Stimulated activated CD4-positive, alpha-beta T cell treated with anti-CD3 and anti-CD28 coated beads, Interleukin-1b, Interleukin-23, amount 100 ng/mL, for 1 hour (primary cell): ENCODE data around the gene HSPA12B.
A peak's percentile ranks its signal among the peaks of the same experiment; 100 is the strongest.

ENCODE experiments used
- DNase-seq, 2 donors: peaks; one replicate each; pipeline ENCODE4 v3.0.0-alpha.2; 2020; ENCODE audit warnings: low read depth in 2 of 2

The HSPA12B gene

DNA sequence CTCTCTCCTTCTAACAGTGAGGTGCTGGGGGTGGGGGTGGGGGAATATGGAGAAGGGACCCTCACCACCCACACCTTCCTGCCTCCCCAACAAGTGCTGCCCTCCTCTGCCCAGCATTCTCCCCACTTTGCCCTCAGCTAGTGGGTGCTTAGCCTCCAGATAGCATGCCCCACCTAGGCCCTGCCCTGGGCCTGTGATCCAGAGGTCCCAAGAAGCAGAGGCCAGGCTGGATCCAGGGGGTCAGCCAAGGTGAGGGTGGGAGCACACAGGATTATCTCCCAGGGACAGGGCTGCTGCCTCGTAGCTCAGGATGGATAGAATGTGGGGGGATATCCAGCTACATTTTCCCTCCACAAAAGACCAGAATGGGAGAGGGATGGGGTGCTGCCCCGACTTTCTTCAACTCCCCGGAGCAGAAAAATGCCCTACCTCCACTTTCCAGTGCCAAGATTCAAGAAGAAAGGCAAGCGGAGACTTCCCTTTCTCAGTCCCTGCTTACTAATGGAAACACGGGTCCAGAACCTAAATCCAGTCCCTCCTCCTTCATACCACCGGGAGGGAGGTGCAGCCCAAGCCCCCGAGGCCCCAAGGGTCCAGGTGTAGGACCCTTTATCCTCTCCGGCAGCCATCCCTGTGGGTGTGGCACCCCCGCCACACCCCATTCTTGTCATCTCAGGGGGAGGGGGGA is 34.1 kb downstream of the HSPA12B start:
- no peak for DNase-seq

DNA sequence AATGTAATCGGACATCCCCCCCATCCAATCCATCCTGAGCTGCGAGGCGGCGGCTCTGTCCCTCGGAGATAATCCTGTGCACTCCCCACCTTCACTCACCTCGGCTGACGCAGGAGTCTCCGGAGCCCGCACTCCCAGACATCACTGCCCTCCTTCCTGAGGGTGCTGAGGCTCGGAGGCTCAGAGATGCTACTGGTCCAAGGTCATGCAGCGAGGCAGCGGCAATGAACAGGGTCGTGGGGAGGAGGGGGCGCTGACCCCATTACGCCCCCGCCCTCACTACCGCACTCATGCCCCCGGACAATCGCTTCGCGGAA is 34.6 kb downstream of the HSPA12B start:
- no peak for DNase-seq

DNA sequence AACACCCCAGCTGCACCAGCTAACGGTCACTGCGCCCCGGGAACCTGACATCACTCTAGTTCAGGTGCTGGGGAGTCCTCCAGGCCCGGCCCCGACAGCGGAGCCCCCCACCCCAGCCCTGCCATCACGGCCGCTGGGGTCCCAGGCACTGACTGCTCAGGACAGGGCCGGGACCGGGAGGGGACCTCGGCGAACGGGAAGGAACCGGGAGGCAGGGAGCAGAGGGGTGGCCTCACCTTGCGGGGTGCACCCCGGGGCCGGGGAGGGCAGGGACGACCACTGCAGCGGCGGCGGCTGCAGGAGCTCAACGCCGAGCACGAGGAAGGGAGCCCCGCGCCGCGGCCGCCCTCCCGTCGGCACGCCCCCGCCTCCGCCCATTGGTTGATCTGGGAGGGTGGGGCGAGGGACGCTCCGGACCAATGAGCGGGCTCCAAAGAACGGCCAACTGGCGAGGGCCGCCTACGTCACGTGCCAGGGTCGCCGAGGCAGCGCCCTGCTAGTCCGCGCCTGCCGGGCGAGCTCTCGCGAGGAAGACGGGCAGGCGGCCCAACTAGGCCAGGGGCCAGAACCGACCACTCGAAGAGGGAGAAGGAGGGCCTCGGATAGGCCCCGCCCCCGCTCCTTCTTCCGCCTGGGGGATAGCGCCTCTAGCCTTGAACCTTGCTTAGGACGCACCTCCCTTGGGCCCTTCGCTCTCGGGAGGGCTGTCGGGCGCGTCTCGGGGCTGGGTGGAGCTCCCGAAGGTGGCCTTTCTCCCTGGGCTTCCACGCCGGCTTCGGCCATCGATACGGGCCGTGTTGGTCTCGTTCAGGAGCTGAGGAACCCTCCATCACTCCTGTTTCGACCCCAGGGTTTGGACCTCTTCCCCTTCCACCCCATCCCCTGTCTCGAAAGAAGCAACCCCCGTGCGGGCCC is 35.2 kb downstream of the HSPA12B start, which contains the start of gene ADISSP:
TSS of gene ADISSP (minus strand) at position 327 of the 915 bp plus-strand sequence. CDS start 7,653 bp downstream, outside the sequence.
- peak; percentile 92 to 93 for DNase-seq

DNA sequence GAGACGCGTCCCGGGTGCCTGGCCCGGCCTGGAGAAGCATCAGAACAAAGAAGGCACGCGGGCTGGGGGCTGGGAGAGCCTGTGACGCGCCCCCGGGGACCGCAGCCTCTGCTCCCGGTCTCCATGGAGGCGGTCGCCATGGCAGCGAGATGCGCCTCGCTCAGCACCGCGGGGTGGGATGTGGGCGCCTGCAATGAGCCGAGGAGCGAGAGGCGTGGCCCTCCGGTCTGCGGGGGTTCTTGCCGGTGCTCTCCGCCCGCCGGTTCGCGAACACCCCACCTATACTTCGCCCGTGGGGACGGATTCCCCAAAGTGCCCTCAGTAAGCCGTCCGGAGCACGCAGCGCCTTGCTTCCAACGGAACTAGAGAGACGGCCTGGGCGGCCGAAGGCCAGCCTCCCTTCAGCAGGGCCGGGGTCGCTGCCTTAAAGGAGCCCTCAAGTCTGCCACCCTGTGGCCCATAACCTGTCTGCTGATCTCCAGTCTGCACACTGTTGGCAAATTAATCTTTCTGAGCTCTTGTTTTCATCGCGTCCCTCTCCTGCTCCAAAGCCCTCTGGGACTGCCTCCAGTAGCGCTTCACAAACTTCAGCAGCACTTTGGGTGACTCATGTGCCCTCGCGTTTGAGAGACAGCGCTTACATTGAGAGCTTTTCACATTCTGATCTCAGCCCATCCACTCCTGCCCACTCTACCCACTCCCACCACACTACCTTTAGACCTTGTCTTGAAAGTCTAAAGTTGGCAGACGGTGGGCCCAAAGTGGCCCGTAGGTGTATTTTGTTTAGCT is 36.1 kb downstream of the HSPA12B start:
- peak; percentile 46 to 50 for DNase-seq

DNA sequence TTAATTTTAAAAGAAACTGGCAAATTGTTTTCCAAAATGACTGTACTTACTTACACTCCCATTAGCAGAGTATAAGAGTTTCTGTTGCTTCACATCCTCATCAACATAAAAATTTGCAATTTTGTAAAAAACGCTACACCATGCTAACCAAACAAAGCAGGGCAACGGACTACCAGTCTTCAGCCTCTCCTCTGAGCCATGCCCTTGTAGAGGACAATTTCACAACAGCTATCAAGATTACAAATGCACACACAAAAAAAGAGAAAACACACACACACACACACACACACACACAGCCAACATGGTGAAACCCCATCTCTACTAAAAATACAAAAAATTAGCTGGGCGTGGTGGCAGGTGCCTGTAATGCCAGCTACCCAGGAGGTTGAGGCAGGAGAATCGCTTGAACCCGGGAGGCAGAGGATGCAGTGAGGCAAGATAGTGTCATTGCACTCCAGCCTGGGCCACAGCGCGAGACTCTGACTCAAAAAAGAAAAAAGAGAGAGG is 39.1 kb downstream of the HSPA12B start:
- DNase-seq, result no peak

DNA sequence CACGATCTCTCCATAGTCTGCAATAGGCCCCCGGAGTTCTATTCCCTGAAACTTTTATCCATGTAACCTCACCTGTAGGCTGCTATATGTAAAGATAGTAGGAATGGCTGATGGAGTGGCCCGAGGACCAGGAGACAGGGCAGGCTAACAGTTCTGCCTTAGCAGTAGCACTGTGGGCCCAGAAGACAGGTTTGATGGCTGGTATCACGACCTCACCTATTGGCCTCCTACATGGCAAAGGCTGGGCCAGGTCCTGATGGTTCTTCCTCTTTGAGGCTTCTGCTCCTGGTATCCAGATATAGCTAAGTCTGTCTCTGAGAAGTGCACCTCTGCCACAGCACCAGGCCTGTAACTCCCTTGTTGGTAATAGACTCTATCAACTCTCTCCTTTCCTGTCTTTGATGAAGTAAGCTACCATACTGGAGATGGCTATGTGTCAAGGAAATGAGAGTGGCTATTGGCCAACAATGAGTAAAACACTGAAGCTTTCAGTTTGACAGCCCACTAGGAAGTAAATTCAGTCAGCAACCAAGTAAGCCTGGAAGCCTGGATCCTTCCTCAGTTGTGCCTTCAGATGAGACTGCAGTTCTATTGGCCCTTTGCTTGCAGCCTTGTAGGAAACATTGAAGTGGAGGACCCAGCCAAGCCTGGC is 43.1 kb downstream of the HSPA12B start:
- no peak for DNase-seq

DNA sequence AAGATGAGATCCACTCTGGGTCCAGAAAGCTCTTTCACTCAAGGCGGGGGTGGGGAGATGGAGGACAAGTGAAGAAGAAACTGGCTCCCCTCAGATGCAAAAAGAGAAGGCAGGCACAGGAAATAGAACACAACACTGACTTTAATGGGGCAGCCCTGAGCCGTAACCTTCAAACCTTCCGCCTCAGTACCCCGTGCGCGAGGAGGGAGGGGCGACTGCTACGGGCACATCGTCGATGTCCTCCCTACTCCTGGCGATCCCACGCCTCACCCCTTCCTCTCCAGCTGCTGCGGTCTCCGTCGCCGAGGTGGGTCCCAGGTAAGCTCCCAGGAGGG is 44.9 kb downstream of the HSPA12B start:
- DNase-seq, result no peak

DNA sequence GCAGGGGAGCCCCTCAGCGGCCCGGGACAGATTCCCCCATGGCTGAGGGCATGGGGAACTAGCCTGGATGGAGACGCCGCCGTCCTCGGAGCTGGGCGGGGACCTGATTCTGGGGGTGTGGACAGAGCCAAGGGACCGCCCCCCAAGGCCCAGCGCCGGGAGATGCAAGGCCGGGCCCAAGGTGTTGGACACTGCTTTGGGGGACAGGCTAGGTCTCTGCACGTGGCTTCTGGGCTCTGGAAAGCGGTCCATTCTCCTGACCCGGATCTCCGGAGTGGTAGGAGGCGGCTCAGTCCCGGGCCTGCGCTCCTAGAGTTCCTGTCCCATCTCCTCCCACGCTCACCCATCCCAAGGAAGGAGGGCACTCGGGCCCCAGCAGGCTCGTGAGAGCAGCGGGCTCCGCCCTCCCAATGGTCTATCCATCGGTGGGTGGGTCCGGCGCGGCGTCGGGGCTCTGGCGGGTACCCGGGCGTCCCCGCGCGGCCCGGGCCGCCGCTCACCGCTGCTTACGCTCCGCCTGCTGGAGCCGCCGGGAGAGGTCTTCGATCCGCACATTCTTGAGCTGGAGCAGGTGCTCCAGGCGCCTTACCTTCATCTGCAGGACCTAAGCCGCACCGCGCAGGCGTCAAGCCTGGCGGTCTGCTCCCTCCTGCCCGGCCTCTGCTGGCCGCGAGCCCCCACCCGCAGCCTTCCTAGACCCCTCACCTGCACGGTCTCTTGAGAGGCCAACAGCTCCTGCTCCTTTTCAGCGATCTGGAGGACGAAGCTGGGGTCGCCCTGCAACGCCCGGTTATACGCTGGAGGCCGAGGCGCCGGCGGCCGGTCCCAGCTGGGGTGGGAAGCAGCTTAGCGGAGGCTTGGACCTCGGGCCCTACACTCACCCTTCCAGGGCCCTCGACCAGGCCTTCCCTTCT is 45.5 kb downstream of the HSPA12B start:
- DNase-seq, result no peak

DNA sequence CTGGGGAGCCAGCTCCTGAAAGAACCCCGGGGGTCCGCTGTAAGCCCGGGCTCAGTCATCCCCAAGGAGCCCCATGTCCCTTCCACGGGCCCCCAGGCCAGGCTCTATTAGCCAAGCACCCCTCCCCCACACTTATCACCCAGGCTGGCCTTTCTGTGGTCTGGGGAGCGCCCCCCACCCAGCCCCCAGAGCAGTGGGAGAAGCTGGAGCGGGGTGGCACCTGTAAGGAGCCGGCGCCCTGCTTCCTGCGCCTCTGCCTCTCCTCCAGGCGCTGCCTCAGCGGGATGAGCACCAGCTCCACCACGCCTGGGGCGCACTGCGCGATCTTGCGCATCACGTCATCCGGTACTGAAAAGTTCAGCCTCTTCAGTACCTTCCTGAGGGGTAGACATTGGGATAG is 46.5 kb downstream of the HSPA12B start:
- no peak for DNase-seq

DNA sequence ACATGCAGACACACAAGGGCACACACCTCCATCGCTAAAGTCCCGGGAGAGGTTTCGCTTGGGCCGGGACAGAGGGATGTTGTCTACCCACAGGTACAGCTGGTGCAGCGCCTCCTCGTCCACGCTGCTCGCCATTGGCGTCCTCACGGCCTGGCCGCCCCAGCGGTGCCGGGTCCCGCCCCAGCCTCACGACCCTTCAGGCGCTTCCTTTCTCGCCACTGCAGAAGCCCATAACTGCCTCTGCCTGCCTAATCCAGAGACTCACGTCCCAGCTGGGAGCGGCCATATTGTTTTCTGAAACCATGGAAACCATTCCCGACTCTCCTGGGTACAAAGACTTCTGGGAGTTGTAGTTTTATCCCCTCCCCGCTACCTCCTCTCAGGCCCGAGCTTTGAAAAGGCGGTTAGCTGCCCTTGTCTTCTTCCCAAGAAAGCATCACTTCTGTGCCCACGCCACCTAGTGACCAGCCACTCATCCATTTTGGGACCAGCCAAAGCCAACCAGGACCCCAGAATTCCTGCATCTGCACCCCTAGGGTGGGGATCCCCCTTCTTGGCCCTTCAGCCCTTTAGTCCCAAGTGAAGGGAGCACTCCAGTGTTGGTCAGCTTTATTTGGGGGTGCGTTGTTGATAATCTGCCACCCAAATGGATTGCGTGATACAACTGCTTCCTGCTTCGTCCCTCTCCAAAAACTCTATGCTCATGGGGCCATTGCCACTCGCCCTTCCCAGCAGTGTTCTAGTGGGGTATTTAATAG is 48.8 kb downstream of the HSPA12B start, which contains the start of gene SPEF1:
TSS of gene SPEF1 (minus strand) at position 296 of the 758 bp plus-strand sequence. CDS start at position 135, 161 bp downstream.
- no peak for DNase-seq

DNA sequence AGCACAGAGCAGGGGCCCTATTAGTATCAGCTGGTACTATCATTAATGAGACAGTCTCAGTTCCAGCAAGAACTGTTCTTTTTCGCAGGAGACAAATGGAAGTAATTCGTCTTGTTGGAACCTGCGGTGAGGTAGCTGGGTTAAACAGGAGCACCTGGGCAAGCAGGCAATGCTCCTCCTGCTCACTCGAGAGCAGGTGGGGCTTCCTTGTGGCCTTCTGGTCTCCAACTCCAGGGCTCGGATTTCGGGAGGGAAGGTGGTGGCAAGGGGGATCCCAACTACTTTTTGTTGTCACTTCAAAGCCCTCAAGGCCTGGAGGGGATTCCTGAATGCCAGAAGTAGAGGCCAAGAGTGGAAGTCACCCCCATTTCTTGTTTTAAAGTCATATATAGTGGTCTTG is 50.1 kb downstream of the HSPA12B start:
- DNase-seq, result no peak

DNA sequence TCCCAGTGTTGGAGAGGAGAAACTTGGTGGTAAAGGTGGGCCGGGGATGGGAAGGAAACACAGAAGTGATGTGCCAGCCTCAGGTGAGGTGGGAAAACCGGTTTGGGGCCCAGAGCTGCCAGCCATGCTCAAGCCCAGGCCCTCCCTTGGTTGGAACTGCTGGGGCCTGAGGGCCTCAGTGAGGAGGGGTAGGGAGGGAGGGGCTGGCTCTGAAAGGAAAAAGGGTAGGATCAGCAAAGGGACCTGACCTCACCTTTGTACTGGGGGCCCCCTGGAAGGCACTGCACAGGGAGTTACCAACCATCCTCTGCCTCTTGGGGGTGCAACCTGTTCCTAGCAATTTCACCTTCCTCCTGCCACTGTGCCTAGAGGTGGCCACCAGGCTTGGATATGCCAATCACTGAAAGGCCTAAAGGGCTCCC is 50.6 kb downstream of the HSPA12B start:
- no peak for DNase-seq

DNA sequence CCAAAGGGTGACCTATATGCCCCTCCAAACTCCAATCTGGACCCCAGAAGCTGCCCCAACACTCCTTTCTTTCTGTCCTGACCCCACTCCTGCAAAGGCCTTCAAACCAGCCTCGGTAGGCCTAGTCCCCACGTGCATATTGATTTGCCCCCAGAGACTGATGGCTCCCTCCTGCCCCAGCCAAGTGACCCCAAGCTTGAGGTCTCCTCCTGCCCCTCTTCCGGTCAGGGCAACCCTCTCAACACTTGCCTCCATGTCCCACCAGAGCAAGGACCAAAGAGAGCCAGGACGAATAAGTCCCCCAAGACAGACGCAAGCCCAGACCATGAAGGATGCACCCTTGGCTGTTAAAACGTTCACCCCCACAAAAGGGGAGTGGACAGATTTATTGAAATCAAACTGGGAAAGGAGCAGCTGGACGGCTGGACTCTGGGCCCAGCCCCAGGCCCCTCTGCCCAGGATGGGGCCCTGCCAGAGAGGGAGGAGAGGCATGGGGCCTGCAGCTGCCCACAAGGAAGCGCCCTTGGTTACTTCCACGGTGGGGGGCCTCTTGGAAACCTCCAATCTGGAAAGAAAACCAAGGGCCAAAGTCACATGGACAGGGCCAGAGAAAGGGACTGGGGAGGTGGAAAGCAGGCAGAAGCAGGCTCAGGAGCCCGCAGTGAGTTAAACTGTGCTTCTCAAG is 51.2 kb downstream of the HSPA12B start:
- no peak for DNase-seq

DNA sequence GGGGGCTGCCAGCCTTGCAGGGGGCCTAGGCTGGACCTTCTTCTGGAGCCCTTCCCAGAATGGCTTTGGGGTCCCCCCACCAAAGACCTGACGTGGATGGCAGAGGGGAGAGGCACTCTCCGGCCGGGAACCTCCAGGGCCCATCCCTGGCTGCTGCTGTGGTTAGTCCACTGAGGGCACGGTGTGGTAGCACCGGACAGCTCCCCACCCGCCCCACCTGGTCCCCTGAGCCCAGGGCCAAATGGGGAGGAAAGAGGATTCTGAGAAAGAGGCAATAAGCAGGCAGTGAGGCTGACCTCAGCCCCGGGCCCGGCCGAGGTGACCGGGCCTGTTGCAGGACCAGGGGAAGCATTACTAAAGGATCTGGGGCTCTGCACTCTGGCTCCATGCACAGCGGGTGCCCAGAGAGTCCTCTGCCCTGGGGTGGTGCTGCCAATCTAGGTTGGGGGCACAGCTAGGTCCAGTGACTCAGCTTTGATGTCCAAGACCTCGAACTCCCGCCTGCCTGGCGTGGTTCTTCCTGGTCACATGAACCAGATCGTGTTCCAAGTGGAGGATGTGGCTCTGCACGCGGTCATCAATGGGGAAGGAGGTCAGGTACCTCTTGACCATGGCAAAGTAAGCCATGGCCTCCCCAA is 51.9 kb downstream of the HSPA12B start:
- no peak for DNase-seq

DNA sequence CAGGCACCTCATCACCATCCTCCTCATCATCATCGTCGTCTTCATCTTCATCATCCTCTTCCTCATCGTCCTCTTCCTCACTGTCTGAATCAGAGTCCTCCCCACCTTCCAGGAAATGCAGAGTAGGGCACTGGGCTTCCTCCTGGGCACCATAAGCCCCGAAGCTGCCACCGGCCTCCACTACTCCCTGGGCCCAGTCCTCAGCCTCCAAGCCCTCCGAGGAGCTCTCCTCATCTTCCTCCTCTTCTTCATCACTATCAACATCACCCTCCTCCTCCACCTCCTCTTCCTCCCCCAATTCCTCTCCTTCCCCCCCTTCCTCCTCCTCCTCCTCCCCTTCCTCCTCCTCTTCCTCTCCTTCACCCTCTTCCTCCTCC is 52.4 kb downstream of the HSPA12B start:
- no peak for DNase-seq

DNA sequence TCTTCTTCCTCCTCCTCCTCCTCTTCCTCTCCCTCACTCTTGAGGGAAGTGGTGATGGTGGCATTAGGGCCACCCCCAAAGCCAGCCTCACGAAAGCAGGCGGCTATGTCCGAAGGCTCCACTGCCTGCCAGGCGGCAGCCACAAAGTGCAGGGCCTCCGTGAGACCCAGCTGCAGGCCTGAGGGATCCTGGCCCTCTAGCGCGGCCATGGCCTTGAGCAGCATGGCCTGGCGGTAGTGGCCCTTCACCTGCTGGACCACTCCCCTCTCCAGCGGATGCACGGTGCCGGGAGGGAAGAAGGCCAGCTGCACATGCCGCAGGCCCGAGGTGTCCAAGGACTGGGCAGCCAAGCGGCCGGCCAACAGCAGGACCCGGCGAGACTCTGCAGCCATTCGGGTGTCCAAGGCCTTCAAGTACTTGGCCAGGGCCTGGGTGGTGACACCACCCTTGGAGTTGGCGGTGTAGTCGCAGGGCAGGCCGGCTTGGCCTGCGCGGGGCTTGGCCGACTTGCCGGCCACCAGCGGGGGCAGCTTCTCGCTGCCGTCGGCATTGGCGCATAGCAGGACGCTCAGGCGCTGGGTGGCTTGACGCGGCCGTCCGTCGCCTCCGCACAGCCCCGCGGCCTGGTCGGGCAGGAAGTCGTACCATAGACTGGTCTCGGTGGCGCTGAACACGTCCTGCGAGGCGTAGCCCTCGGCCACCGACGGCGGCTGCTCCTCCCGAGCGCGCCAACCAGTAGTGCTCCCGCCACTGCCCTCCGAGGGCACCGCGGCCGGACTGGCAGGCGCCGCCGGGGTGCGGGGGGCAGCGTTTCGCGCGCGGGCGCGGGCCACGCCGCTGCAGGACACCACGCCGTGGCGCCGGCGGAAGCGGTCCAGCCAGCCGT is 53.0 kb downstream of the HSPA12B start:
- DNase-seq, result no peak

DNA sequence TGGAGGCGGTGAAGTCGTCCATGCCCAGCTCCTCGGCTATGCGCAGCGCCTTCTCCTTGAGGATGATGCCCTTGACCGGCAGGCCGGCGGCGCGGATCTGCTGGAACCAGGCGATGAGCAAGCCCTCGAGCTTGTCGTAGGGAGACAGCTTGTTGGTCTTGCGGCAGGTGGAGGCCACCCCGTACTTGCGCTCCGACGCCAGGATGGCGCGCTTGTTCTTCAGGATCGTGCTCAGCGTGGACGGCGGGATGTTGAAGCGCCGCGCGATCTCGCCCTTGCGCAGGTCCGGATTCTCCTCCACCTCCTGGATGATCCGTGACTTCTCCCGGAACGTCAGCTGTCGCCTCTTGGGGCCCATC is 53.6 kb downstream of the HSPA12B start:
- DNase-seq, result no peak
